GM12865 (cell line): ENCODE data around the gene ANAPC4.

ENCODE experiments used
- DNase-seq: peaks from one replicate; pipeline ENCODE4 v3.0.0; 2010; ENCODE audit warnings: low read depth
- H3K4me3 ChIP-seq: 2 replicates; pipeline ENCODE4 v1.5.1; 2011; ENCODE audit warnings: mild to moderate bottlenecking, low read depth, low read length, control low read depth
- TF ChIP-seq, protein P1 (sequence below): IDR thresholded peaks from 2 replicates; pipeline ENCODE4 v1.5.1; 2011; ENCODE audit warnings: low read length, control low read depth, low read depth, inconsistent platforms; ENCODE audit not compliant: insufficient read depth; ENCODE audit errors: missing control alignments

ANAPC4 gene

DNA sequence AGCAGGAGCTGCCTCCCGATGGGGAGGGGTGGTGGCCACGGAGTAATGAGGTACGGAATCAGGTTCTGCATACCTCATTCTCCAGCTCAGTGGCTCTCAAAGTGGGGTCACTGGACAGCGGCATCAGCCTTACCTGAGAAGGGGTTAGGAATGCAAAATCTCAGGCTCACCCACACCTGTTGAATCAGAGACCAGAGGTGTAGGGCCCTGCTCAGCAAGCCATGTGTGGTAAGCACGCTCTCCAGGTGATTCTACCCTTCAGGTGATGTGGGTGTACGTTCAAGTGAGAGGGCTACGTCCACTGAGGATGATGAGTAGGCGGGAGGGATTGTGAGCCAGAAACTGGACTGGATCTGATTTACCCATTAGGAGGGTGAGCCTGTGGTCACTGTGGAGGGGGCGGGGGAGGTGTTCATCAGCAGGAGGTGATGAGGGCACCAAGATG is 65.8 kb downstream of the ANAPC4 start:
- no peak overlapping the region for H3K4me3 ChIP-seq
- DNase-seq: no peak
- TF ChIP-seq, protein P1, sequence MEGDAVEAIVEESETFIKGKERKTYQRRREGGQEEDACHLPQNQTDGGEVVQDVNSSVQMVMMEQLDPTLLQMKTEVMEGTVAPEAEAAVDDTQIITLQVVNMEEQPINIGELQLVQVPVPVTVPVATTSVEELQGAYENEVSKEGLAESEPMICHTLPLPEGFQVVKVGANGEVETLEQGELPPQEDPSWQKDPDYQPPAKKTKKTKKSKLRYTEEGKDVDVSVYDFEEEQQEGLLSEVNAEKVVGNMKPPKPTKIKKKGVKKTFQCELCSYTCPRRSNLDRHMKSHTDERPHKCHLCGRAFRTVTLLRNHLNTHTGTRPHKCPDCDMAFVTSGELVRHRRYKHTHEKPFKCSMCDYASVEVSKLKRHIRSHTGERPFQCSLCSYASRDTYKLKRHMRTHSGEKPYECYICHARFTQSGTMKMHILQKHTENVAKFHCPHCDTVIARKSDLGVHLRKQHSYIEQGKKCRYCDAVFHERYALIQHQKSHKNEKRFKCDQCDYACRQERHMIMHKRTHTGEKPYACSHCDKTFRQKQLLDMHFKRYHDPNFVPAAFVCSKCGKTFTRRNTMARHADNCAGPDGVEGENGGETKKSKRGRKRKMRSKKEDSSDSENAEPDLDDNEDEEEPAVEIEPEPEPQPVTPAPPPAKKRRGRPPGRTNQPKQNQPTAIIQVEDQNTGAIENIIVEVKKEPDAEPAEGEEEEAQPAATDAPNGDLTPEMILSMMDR: no peak

DNA sequence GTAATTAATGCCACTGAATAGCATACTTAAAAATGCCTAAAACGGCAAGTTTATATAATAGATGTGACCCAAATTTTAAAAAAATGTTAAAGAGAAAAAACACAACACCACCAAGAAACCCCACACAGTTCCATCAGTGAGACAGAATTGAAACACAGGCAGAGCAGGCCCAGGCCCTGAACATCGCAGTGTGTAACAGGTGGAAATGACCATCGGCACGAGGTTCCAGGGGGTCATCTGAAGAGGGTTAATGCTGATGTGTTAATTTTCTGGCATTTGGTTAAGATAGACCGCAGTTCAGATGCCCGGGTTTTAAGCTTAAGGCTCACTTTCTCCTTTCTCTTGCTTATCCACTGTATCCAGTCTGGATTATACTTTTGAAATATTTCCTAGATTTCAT is 66.8 kb downstream of the ANAPC4 start:
- TF ChIP-seq, protein P1: no peak
- DNase-seq: no peak
- no peak overlapping the region for H3K4me3 ChIP-seq

GRCh38 chr4:25446611-25447010 is 69.5 kb downstream of the ANAPC4 start:
- H3K4me3 ChIP-seq: no peak overlapping the region
- TF ChIP-seq, protein P1: no peak
- DNase-seq: no peak

DNA sequence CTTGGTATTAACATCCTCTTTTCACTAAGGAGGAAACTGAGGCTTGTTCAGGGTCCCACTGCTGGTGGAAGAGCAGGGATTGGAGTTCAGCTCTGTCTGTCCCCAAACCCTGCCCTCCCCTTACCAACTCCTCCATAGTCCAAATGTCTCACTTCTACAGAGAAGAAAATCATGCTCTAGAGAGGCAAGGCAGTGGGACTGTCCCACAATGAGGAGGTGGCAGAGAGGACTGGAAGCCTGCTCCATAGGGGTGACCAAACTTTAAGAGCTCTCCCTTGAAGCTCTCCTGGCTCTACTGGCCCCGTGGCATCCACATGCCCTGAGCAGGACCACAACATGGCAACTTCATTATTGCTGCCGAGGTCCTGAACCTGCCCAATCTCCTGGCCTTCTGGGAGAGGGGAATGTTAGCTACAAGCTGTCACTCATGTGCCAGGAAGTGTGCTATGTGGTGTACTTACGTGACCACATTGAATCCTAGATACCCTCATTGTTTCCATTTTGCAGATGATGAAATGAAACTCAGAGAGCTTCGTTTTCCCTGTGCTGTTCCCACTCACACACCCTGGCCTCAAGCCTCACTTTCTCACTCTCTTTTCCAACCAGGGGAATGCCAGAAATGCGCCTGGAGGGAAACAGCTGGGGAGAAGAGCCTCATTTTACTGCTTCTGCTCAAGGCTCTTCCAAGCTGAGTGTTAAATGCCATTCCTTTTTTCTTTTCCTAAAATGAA is 71.5 kb downstream of the ANAPC4 start:
- TF ChIP-seq, protein P1: no peak
- DNase-seq: no peak
- no peak overlapping the region for H3K4me3 ChIP-seq

DNA sequence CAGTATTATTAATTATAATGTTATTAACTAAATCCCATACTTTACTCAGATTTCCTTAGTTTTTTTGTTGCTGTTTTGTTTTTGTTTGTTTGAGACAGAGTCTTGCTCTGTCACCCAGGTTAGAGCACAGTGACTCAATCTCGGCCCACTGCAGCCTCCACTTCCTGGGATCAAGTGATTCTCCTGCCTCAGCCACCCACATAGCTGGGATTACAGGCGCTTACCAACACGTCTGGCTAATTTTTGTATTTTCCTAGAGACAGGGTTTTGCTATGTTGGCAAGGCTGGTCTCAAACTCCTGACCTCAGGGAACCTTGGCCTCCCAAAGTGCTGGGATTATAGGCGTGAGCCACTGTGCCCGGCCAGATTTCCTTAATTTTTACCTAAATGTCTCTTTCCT is 72.2 kb downstream of the ANAPC4 start:
- no peak overlapping the region for H3K4me3 ChIP-seq
- no peak for DNase-seq
- TF ChIP-seq, protein P1: no peak

- H3K4me3 ChIP-seq: no peak overlapping the region
- DNase-seq: peak; percentile 53
- TF ChIP-seq, protein P1: no peak
Observed at GRCh38 chr4:25449688-25450087, 72.6 kb downstream of the ANAPC4 start.

DNA sequence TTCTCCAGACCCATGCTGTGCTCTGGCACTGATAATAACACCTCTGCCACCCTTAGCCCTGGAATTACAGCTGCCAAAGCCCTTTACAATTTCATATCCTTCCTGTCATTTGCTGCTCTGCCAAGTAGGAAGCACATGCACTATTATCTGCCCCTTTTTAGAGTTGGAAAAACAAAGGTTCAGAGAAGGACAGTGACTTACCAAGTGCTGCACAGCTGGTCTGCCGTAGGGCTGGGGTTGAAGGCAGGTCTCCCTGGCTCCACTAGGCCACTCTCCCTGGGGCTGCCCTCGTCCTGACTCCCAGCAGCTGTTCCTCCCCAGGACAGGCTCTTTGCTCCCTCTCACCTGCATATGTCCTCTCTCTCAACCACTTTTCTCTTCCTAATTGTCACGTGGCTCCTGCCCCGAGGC is 73.4 kb downstream of the ANAPC4 start:
- no peak for DNase-seq
- TF ChIP-seq, protein P1: no peak
- H3K4me3 ChIP-seq: no peak overlapping the region
